GM12872 (cell line): ENCODE results near the gene FARP1.

Experiments used
- CTCF ChIP-seq: IDR thresholded peaks from 3 replicates; pipeline ENCODE4 v1.5.1; 2011; ENCODE audit warnings: low read depth, mild to moderate bottlenecking, low read length, moderate library complexity; ENCODE audit not compliant: insufficient read depth

The FARP1 gene

GRCh38 chr13:98322091-98322718 lies 179.3 kb downstream of the FARP1 start:
- TF ChIP-seq CTCF = no peak

DNA sequence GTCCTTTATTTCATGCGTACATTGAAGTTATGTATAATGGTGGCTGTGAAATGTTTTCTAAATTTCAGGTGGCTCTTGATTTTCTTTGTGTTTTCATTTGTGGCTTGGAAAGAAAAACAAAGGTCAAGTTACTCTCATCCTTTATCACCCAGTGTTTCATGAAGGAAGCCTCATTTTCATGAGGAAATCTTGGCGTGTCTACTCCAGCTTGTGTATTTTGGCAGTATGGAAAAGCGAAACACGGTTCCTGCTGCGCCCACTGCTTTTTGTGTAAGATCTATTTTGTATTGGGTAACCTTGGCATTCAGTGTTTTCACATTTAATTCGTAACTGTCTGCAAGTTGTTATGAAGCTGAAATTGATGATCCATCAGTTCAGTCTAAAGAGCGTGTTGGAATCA lies 181.2 kb downstream of the FARP1 start:
- TF ChIP-seq CTCF = no peak

- no peak for TF ChIP-seq CTCF
Measured at GRCh38 chr13:98325724-98326123, 182.8 kb downstream of the FARP1 start.

DNA sequence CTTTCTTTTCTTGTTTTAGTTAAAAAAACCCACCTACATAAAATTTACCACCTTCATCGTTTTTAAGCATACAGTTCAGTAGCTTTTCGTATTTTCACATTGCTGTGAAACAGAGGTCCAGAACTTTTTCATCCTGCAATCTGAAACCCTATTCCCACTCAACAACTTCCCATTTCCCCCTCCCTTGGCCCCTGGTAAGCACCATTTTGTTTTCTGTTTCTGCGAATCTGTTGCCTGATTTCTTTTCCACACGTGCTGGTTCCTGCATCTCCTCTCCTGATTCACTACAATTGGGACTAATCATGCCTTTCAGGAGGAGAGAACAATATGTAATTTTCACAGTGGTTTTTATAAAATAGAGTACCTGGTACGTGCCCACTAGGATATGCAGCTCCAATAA lies 183.4 kb downstream of the FARP1 start:
- TF ChIP-seq CTCF = no peak

DNA sequence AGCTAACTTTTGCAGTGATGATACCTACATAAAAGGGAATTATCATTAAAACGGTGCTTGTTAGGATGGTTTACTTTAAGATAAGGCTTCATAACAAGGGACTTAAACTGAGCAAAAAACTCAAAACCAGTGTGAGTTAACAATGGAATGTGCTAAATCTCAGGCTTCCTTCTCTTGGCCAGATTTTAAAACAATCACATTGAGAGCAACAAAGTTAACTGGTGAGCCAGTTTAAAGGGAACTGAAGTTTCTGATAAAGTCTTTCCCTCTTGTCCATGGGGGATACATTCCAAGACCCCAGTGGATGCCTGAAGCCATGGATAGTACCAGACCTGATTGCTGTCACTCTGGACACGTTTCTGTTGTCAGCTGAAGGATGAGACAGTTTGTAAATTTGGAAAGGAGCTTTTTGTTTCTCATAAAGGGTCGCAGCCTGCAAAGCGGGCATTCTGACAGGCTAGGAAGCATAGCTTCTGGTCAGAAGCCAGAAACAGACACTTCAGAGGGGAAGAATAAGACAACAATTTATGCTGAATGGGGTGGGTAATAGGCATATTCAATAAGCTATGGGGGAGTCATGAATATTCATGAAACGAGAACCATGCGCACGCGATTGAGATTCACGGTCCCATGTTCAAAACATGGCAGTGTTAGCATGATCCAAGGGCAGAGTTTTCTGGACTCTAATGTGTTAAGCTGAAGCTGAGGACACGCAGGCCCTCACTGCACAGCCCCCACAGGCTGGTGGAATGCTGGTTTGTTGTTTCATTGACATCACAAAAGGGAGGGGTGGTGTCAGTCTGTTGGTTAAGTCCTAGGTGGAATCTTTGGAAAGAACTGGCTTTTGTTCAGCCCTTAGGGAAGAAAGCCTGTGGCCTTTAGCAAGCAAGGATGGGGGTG lies 184.7 kb downstream of the FARP1 start:
- no peak for TF ChIP-seq CTCF

GRCh38 chr13:98328511-98328910 lies 185.6 kb downstream of the FARP1 start:
- no peak for TF ChIP-seq CTCF

- no peak for TF ChIP-seq CTCF
Measured at GRCh38 chr13:98332222-98332621, 189.3 kb downstream of the FARP1 start.
